Stimulated activated CD8-positive, alpha-beta memory T cell treated with anti-CD3 and anti-CD28 coated beads, Interleukin-15, amount 100 ng/mL, for 1 hour (primary cell): ENCODE data around the gene CPED1.
"Not testable (repeated sequence)": the region's sequence is repeated elsewhere in the genome, so short reads cannot be mapped to it uniquely, and the experiment has no call there.

ENCODE experiments used
- DNase-seq: peaks from one replicate; pipeline ENCODE4 v3.0.0-alpha.2; 2020; ENCODE audit warnings: low read depth

Gene CPED1

DNA sequence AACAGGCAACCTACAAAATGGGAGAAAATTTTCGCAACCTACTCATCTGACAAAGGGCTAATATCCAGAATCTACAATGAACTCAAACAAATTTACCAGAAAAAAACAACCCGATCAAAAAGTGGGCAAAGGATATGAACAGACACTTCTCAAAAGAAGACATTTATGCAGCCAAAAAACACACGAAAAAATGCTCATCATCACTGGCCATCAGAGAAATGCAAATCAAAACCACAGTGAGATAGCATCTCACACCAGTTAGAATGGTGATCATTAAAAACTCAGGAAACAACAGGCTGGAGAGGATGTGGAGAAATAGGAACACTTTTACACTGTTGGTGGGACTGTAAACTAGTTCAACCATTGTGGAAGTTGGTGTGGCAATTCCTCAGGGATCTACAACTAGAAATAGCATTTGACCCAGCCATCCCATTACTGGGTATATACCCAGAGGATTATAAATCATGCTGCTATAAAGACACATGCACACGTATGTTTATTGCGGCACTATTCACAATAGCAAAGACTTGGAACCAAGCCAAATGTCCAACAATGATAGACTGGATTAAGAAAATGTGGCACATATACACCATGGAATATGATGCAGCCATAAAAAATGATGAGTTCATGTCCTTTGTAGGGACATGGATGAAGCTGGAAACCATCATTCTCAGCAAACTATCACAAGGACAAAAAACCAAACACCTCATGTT, 264.2 kb downstream of the CPED1 start:
- not testable (repeated sequence) for DNase-seq

DNA sequence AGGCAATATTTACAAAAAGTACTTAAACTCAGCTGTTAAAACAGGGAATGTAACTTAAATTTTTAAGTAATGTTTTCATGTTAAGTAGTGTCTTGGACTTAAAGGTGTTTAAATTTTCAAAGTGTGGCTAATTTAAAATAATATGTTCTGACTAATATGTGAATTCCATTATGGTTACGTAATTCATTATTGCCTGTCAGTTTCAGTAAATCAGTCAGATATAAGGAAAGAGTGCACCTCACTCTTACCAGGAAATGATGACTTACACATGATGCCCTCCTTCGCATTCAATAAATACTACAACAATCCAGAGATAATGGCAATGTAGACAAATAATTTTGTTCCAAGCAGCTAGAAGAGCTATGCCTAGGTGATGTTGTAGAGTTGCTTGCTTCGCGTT, 271.3 kb downstream of the CPED1 start:
- DNase-seq, result no peak

DNA sequence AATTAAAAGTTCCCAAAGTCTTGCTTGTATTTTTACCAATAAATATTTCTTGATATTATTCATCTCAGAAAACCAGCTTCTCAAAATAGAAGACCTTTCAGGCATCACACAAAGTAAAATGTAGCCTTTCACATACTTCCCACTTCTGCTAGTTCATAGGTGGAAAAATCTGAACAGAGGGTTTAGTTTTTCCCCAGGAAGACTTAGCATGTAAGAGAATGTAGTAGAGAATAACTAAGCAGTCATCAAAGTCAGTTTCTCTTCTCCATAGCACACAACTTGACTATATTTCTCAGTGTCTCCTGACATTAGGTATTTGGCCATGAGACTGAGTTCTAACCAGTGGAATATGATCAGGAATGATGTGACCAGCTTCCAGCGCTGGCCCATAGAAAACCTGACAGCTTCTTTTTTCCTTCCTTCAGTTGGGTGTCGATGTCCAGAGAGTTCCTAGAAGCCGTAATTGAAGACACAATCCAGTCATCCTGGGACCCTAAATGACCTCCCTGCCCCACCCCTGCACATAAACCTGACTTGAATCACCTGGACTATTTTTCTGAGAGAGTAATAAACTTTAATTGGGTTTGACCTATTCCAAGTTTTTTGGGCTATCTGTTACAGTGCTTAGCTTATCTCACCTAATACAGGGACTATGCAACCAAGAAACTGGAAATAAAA, 272.8 kb downstream of the CPED1 start:
- no peak for DNase-seq

DNA sequence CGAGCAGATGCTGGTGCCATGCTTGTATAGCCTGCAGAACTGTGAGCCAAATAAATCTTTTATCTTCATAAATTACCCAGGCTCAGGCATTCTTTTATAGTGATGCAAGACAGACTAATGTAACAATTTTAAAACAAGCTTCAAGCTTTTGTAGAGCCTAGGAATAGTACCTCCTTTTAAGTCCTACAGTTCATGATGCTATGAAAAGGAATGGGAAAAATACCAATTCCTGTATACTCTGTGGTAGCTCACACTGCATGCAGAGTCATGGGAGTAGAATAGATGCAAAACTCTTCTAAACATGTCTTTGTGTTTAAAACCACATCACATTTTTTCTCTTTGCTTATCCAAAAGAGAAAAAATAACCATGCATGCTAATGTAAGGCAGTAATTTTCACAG, 273.7 kb downstream of the CPED1 start:
- no peak for DNase-seq

DNA sequence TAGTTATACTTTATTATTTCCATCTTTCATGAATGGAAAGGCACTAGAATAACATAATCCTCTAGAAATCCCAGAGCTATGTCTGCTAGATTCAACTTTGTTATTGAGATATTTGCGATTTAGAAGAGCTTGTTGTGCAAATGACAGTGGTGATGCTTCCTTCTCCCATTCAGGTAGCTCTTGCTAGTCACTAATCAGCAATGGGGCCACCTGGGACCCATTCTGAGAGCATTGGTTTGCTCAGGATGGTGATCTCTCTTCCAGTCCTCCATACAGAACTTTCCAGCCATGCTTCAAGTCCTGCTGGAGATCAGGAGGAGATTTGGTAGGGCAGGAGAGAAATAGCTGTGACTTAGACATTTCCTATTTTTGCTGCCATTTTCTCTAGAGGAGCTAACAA, 274.5 kb downstream of the CPED1 start:
- DNase-seq, result no peak

DNA sequence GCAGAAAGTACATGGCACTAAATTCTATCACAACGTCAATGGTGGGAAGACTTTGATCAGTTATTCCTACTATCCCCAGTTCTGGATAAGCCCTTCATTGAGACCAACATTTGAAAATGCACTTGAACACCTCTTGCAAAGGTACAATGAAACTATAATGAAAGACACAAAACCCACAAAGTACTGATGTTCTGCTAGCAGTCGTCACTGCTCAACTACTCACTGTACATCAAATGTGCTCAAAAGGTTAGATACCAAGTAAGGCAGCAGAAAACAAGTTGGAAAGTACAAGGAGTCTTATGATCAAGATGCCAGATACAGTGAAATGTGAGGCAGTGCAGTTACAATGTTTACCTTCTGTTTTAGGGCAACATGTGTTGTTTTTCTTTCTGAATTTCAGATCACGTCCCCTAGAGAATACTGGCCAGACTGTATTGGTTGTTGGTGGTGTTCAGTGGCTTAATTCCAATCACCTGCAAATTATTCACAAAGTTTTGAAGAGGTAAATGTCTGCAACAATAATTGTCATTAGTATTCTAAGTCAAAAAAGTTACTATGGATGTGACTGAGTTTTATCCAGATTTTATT, 277.9 kb downstream of the CPED1 start:
- DNase-seq, result no peak

DNA sequence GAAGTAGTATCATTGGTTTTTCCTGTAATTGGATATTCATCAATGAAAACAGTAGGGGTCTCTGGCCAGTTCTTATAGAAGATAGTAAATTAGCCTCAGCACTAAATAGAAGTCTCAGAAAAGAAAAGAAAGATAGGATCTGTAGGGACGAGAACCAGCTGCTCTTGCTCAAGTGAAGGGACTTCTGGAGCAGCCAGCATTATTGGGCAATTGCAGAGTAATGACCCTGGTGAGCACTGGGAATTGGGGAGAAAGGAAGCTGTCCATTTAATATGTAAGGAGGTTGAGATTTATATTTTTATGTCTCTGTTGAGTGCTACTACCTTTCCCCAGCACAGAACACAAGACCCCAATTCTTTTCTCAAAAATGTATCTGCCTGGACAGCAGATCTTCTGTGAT, 279.1 kb downstream of the CPED1 start:
- DNase-seq, result no peak

DNA sequence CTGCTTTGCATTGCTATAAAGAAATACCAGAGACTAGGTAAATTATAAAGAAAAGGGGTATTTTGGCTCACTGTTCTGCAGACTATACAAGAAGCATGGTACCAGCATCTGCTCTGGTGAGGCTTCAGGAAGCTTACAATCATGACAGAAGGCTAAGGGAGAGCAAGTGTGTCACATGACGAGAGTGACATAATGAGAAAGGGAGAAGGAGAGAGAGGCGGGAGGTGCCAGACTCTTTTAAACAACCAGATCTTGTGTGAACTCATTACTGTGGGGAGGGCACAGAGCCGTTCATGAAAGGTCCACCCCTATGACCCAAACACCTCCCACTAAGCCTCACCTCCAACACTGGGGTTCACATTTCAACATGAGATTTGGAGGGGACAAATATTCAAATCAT, 281.3 kb downstream of the CPED1 start:
- DNase-seq, result no peak

DNA sequence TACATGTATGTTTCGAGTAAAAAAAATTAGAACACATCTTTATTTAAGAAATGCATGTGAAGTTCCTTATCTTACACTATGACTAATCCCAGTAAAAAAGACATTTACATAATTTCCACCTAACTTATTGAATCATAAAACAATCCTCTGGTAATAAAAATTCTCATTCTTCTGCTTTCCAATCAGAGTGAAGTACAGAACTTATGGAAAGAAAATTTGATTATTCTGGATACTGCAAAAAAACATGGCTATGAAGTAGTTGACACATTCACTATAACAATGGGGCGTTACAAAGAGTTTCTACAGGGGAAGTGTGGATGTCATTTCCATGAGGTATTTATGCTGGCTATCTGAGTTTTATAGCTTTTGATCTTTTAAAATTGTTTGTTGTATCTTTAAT, 282.6 kb downstream of the CPED1 start:
- no peak for DNase-seq

DNA sequence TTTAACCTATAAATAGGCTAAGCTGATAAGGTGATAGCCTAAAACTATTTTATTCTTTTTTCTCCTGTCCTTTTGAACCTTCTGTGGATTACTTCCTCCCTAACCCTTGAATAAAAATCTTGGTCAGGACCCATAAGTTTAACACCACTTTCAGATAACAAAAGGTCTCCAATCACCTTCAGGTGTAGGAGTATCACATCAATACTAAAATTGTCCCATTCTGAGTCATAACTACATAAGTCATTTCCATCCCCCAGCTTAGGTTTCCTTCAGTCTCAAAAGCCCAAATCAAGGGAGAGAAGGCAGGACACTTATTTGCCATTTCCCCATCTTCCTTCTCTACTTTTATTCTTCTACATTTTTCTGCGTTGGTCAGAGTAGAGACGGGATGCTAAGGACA, 283.4 kb downstream of the CPED1 start:
- DNase-seq, result no peak

DNA sequence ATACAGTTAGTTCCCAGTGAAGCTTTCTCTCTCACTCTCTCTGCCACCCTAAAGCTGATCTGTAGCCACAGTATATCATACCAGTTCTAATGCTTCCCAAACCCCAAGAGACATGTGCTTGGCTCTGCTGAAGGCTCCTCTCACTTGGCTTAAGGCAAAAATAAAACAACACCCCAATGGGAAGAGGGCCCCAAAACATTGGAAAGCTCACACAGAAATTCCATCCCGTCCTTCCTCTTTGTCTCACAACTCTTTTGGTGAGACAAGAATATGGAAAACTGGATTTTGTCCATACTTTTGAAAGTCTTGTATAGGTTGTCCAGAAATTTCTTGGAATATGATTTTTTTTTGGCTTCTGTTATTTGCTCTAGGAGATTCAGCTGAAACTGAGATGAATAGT, 284.2 kb downstream of the CPED1 start:
- DNase-seq, result no peak

DNA sequence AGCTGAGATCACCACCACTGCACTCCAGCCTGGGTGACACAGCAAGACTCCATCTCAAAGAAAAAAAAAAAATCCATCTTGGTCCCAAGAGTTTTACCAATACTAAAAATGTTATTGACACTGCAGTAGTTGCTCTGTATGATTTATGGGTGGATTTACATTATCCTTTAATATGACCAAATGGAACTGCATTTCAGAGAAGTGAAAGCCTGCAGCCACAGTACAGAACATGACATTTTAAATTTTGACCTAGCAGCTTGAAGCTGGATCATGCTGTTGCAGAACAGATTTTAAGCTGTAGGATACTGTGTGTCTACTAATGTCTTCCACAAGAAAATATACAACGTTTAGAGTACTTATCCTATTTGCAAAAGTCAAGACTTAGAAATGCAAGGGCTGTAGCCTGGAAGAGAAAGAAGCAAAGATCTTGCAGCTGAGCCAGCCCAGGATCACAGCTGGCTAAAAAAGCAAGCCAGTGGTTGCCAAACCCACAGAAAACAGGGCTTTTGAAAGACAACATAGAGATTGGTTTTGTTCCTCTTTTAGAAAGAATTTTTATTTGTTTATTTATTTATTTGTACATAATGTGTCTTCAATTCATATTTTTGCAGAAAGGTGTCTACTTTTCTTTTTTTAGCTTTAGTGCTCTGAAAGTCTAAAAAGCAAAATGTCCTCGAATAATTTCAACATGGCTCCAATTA, 285.1 kb downstream of the CPED1 start:
- no peak for DNase-seq

DNA sequence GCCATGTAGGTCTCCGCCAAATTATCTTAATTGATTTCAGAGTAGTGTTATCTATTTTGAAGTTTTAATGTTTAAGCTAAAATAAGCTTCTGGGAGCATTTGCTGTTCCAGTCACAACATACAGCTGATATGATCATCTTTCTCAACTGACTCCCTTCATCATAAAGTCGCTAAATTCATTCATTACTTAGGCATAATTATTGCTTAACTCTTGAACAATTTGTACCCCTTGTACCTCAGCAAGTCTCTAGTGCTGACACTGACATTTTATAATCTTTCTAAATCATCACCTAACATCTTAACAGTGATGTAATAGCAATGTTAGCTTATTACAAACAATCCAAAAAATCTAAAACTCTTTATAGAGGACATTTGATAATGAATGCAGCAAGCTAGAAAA, 286.0 kb downstream of the CPED1 start:
- DNase-seq, result no peak

DNA sequence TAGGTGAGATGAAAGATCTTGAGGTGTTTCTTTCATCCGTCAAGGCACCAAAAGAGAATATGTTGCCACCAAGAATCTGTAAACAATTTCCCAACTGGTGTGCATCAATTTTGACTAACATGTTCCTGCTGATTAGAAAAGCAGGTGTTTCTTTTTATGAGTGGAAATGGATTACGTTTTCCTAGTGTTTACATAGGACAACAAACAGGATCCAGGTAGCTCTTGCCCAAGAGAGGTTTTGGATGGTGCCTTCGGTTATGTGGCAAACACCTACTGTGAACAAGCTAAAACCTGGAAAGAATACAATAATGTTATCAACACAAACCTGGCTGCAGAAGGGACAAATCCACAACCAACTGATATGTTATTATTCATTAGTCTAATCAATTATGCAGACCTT, 286.7 kb downstream of the CPED1 start:
- no peak for DNase-seq

DNA sequence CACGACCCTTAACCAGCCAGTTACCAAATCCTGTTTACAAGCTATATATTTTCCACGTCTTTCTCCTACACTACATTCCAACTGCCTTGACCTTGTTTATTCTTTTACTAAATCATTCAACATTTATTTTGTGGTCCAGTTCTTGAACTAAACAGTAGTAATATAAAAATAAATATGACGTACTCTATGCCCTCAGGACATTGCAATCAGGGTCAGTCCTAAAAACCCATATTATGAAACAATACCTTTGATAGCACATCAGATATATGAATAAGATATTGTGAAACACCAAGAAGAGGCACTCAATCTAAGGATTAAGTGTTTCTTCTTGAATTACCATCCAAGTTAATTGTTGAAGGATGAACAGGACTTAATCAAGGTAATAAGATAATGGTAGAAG, 287.8 kb downstream of the CPED1 start:
- DNase-seq, result no peak

DNA sequence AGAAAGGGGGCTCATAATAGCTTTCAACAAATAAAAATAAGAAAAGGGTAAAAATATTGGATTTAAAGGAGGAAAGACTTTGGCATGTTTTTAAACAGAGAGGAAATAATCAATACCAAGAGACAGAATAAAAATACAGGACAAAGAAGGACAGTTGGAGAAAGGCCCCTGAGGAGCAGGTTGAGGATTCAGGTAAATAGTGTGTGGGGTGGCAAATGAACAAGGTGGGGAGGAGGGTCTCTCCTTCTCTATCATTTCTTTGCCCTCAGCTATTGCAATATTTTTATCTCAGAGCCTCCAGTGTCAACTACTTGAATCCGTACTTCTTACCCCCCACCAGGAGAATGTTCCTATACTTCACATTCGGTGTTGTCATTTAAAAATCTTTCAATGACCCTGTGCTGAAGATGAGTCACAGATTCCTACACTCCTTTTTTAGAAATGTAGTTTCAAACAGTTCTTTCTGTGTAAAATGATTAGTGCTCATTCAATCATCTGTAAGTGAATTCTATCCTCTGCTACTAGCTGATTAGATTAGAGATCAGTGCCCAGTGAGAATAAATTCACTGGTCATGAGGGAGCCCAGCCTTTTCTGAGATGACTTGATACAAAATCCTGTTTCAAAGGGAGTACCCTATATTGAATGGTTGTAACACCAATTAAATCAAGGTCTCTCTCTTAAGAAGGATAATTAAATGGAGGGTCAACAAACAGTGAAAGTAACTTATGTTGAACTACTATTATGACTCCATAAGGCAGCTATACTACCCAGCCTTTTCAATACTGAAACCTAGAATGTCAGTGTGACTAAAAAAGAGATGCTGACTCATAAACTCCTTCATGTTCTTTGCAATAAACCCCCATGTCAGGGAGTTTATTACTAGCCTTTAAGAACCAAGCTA, 289.9 kb downstream of the CPED1 start:
- no peak for DNase-seq

DNA sequence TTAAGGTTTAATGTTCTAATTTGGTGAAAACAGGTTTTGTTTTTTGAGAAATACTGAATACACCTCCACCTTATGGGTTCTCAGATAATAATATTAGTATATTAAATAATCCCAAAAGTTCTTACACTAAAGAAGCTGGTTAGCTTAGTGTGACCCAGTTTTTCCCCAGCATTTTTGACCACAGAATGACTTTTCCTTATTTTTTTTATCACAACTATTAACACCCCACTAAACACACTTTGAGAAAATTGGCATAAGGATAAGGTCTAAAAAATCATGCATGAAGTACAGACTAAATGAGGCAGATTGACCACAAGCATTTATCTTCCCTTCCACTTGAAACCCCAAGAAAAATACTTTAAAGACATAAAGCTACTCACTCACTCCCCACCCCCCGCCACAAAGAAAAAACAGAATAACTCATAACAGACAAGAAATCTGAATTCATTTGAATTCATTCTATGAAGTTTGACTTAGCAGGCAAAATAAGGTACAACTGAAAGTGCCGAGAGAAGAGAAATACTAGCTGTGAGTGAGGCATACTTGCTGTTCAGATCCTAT, 290.6 kb downstream of the CPED1 start:
- DNase-seq, result no peak

DNA sequence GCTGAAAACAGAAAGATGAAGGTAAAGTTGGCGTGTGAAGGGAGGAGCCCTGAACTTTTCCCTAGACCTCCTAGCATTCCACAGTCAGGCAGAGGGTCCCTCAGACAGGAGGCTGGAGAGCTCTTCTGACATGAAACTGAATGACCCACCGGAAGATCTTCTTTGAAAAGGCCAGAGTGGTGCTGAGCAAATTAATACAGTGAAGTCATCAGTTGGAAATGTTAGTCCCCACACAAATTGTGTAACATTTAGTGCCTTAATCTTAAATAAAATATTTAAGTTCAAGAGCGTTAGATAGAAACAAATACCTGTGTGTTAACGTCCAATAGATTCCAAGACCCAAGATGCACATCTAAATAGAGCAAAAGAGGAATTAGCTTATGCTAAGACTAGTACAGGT, 291.3 kb downstream of the CPED1 start:
- no peak for DNase-seq

DNA sequence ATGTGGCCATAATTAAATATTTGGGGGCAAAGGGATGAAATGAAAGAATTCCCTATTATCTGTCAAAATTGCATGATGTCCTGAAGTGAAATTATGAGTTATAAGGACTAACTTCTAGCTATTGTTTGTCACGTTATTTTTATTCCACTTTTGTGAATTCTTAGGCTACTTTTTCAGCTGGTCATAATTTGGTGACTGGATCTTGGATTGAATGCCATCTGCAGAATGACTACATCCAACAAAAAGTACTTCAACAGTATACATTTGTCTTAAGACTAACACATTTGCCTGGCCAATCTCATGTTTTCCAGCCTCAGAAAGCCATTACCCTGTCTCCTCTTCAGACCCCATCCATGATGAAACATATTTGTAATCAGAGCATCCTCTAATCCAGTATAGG, 292.1 kb downstream of the CPED1 start:
- DNase-seq, result no peak

DNA sequence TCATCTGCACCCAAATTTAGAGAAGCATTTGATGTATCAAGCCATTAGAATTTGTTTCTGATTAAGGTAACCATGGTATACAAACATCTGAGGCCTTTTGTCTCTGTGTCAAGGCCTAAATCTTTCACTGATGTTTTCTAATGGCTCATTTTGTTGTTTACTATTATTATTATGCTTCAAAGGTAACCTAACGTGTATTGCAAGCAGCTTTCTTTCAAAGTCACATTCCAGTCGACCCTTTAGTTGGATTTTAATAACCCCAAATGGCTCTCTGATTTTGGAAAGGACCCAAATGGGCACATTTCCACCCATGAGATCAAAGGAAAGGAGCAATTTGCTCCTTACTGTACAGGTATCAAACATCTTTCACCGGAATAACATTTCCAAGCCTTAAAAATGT, 293.6 kb downstream of the CPED1 start:
- no peak for DNase-seq

DNA sequence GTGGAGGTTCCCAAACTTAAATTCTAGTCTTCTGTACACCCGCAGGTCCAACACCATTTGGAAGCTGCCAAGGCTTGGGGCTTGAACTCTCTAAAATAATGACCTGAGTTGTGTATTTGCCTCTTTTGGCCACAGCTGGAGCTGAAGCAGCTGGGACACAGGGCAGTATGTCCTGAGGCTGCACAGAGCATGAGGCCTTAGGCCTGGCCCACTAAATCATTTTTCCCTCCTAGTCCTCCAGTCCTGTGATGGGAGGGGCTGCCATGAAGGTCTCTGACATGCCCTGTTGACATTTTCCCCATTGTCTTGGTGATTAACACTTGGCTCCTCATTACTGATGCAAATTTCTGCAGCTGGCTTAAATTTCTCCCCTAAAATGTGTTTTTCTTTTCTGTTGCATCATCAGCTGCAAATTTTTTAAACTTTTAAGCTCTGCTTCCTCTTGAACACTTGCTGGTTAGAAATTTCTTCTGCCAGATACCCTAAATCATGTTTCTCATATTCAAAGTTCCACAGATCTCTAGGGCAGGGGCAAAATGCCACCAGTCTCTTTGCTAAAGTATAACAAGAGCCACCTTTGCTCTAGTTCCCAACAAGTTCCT, 296.7 kb downstream of the CPED1 start:
- DNase-seq, result no peak
